Fibroblast of skin of right biceps (primary cell): Measurements from ENCODE around the gene RDM1.
"Not testable (repeated sequence)": the region's sequence is repeated elsewhere in the genome, so short reads cannot be mapped to it uniquely, and the experiment has no call there.

ENCODE experiments used
- DNase-seq: peaks from one replicate; pipeline ENCODE4 v3.0.0-alpha.2; 2013

RDM1 gene

DNA sequence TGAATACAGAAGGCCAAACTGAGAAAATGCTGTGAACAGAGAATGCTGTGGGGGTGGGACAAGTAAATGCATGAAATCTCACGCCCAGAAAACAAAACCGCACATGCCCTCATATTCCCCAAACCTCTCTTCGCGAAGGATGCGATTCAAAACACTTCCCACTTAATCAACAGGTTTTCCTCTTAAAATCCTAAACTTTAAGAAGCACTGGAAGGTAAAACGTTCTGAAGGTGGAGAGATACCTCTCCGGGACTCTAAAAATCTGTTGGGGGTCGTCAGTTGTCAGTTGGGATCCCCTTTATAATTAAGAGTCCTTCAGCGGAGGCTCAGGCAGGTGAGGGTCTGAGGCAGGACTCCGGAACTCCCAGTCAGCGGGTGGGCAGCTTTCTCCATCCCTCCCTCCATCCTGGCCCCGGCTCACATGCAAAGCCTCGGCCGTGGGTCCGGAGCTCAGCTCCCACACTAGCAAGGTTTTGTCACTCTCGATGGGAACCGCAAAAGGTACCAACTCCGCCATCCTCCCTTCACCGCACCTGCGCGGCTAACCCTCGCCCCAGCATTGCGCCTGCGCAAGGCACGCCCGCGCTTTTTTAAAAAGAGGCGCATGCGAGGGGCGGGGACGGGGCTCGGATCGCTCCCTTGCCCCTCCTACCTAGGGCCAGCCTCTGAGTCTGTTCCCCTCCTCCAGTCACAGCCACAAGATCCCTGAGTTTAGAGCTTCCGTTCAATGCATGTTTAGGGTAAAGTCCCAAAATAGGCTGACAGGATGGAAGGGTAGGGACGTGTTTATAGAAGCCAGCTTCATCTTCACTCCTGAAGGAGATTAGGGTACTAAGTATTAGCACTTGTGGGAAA is at the start of gene RDM1:
Gene RDM1, minus strand, starts transcription at position 563 of the 855 bp plus-strand sequence. Its CDS starts 46 bp downstream, at position 517.
- peak; percentile 69 for DNase-seq

- no peak for DNase-seq
These were observed 47.8 kb upstream of the RDM1 start for GRCh38 chr17:35978346-35978745.

DNA sequence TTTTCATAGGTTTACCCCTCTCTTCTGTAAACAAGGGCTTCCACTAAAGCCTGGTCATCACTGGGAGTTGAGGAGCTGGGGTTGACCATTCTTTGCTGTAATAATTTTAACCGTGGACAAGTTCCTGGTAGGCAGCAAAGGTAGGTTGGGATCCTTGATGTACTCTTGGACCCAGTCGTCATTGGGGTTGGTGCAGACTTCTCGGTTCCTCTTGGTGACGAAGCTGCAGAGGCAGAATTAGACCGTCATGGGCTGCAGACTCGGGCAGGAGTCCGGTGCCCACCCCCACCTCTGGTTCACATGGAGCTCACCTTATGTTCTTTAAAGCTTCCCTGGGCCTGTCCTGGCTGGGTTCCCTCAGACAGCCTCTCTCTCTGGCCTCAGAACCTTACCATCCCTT is 46.9 kb upstream of the RDM1 start:
- no peak for DNase-seq

DNA sequence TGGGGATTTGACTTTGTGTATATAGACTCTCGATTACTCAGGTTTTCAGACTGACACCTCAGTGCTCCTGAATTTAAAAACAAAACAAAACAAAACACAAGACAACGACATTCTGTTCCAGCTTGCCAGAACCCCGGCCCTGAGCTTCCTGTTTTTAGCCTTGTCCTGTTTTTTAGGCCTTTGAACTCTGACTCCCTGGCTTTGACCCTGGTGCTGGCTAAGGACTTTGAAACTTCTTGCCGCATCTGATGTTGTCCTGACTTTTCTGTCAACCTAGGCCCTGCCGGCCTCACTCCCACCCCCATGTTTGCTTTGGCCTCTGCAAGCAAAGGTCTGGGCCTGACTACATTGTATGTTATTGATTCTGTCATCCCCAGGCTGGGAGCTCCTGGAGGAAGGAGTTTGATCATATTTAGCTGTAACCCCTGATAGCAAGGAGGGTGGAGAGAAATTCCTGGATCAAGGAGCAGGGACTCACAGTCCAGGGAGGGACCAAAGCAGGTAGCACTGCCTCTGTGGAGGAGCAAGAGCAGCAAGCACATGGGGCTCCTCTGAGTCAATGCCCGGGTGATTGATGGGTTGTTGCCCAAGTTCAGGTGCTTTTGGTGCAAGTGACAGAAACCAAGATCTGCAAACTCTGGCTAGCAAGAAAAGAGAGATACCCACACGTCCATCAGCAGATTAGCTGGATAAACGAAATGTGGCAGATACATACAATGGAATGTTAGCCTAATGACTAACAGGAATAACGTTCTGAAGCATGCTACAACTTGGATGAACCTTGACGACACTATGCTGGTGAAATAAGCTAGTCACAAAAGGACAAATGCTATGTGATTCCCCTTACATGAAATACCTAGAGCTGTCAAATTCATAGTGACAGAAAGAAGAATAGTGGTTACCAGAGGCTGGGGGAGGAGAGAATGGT is 43.0 kb upstream of the RDM1 start:
- DNase-seq, result peak; percentile 11

- DNase-seq, result no peak
These were observed 42.4 kb upstream of the RDM1 start for GRCh38 chr17:35972945-35973332.

DNA sequence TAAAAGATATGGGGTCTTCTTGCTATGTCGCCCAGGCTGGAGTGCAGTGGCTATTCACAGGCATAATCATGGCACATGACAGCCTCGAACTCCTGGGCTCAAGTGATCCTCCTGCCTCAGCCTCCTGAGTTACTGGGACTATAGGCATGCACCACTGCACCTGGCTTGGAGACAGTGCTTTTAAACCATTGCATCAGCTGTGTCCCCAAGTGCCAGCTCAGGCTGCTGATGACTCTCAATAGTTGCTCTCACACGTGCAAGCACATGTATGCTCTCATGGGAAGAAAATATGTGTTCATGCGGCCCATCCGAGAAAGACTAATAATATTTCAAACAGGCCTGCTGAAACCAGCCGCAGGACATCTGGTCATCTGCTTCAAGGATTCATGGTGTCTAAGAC is 42.0 kb upstream of the RDM1 start:
- DNase-seq, result no peak

DNA sequence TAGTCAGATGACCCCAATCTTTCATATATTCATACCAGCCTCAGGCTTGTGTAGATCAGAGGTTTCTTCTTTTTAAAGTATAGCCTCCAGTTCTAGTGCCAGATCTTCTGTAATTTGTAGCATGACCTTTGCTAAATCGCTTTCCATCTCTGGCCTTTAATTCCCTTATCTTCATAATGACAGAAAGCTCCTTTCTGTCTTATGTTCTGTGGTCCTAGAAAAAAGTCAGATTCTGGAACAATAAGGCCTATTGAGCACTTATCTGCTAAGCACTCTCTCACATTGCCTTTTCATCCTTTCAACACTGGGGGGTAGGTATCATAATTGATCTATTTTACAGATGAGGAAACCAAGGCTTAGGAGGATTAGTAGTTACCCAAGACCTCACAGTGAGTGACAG is 41.5 kb upstream of the RDM1 start:
- DNase-seq, result no peak

- peak; percentile 62 for DNase-seq
These were observed 39.2 kb upstream of the RDM1 start for GRCh38 chr17:35969558-35970380.

DNA sequence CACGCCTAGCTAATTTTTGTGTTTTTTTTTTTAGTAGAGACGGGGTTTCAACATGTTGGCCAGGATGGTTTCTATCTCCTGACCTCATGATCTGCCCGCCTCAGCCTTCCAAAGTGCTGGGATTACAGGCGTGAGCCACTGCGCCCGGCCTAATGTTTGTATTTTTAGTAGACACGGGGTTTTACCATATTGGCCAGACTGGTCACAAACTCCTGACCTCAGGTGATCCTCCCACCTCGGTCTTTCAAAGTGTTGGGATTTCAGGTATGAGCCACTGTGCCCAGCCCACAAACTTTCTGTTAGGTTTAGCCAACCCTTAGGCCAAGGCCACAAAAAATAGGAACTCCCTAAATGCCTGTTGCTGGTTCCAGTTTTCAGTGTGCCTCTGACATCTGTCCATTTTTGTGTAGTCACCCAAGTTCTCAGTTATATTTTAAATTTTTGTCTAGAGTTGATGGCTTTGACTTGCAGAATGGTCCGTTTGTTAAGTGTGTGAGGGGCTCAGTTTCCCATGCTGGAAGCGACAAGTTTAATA is 38.0 kb upstream of the RDM1 start:
- DNase-seq, result no peak

DNA sequence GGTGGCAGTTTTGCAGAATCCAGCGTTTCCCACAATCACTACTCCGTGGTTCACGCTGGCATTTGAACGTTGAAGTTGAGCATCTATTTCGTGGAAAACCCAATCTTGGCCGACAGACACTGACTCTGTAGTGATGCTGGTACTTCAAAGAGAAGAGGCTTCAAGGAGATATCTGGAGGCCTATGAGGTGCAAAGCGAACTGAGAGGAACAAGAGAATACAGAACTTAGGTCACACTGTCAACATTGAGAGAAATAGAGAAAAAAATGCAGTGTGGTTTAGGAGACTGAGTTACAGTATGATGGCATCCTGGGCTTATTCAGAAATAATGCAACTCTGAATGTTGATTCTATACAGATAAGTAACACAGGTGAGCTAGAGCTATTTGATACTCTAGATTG is 34.7 kb upstream of the RDM1 start:
- DNase-seq, result no peak

GRCh38 chr17:35963663-35964062 is 33.1 kb upstream of the RDM1 start:
- no peak for DNase-seq

GRCh38 chr17:35953720-35954119 is 23.1 kb upstream of the RDM1 start:
- DNase-seq, result no peak

GRCh38 chr17:35949401-35949800 is 18.8 kb upstream of the RDM1 start:
- DNase-seq, result no peak

GRCh38 chr17:35948092-35948491 is 17.5 kb upstream of the RDM1 start:
- no peak for DNase-seq

DNA sequence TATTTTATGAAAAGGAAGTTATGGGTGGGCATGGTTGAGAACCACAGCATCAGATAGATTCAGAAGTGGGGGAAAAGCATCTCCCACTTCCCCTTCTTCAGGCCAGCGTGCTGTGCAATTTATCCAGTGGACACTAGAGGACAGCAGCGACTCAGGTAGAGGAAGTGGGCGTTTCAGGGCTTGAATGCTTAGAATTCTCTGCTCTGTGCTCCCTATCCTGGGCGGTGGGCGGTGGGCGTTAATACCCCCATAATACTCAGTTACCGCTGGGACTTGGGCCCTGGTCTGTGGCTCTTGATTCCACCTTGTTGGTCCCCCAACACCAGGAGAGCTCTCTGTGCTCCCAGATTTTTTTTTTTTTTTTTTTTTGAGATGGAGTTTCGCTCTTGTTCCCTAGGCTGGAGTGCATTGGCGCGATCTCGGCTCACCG is 16.6 kb upstream of the RDM1 start:
- DNase-seq, result peak; percentile 30

DNA sequence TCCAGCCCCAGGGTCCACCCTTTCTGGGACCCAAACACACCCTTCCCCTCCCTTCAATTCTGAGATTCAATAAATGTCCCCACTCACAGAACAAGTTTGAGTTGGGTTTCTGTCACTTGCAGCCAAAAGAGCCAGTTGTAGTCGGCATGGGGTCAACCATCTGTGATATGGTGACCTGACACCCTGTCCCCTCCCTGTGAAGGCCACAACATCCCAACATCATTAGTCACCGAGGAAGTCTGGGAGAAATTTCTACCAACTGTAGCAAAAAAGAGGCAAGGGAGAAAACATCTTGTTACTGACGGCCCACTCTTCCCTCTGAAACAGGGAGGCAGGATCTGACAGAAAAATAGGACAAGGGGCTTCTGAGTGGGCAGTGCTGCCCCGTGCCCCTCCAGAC is 13.6 kb upstream of the RDM1 start:
- no peak for DNase-seq

DNA sequence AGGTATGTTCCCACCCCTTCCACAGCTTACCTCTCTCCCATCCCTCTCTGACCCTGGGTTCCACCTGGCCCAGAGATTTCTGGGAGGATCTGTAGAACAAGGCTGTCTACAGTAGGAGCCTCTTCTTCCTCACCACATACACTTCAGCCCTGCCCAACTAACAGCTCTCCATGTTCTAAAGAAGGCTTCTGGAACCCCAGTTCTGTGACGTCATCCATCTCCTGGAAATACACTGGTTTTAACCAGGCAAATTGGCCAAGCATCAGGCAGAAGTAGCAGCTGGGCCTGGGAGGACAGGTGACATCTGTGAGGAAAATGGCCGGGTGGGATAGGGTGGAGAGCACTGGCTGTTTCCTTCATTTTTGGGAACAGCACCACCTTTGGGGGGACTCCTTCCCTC is 13.0 kb upstream of the RDM1 start, which contains the start of gene LYZL6:
Gene LYZL6, minus strand, starts transcription at position 177 of the 400 bp plus-strand sequence. CDS start 4,357 bp downstream, outside the sequence.
- no peak for DNase-seq

DNA sequence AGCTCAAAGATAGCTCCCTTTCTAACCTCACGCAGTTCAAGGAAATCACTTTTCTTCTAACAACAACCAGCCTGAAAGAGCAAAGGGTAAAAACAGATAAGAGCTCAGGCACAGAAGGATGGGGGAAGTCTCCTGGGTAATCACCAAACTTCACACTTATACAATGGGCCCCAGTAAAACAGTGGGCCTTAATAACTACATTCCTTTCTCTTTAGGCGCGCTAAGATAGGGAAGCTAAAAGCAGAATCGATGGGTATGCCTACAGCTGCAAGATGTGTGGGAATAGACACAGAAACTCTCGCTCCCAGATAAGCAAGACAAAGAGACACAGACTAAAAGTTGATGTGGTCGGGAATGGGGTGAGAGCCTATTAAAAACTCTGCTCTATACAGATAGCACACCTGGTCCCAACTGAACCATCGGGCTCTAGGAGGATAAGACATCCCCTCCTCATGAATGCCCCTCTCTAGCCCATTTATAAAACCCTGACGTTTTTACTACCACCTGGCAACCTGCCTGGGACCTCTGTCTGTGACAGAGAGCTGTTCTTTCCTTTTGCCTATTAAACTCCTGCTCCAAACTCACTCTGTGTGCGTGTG is 12.1 kb upstream of the RDM1 start:
- DNase-seq, result no peak

DNA sequence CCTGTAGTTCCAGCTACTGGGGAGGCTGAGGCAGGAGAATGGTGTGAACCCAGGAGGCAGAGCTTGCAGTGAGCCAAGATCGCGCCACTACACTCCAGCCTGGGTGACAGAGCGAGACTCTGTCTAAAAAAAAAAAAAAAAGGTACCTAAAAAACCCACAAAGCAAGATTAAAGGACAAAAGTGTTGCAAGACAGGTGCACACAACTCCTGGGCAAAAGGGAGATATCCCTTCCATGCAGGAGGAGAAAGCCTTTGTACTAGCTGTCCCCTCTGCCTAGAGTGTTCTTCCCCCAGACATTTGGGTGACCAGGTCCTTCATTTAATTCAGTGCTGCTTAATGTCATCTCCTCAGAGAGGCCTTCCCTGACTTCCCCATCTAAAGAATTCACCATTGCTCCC is 7.9 kb upstream of the RDM1 start:
- not testable (repeated sequence) for DNase-seq

DNA sequence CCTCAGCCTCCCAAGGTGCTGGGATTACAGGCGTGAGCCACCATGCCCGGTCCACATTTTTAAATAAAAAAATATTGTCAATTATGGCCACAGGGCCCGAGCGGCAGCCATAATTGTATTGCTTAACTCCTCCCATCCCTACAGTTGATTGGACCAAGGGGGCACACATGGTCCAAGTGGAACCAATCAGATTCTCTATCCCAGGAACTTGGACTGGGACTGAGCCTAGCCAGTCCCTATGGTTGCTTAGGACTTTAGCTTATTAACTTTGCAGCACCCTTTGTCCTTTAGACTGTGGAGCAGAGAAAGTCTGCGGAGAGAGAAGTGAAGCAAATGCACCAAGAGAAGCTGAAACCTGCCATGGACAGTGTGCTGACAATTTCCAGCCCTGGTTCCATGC is 5.5 kb upstream of the RDM1 start:
- no peak for DNase-seq

DNA sequence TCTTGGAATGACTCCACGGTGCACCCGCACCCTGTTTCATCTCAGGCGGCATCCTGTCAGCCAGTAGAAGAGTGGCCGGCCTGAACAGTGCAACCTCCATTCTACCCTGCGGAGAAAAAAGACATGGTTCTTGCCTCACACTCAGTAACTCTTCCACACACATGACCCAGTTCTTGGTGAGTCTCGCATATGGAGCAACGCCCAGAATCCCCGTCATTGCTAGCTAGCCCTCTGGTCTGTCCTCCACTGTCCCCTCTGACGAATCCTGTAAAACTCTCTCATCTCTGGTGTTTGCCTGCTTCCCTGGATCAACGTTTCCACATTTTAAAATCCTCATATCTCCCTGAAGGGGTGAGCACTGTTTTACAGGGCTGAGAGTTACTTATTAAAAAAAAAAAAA is 4.2 kb upstream of the RDM1 start:
- DNase-seq, result no peak

GRCh38 chr17:35932586-35932985 is 2.0 kb upstream of the RDM1 start:
- peak; percentile 41 for DNase-seq
